ENCODE data around the gene TAS2R30. TPM values are rescaled to one million over a fixed set of nuclear protein-coding genes. Genes with fewer than 3 reads are reported as not detected.
"Not testable (repeated sequence)": the region's sequence is repeated elsewhere in the genome, so short reads cannot be mapped to it uniquely, and the experiment has no call there.

TAS2R30 gene
- total RNA-seq, 1 donor from 2014 or later = 1.9 TPM

- H3K4me1 Mint-ChIP-seq = no peaks in the 10 kb centered on the region
- H3K4me3 Mint-ChIP-seq = no peak overlapping the region
- TF ChIP-seq, protein P1, sequence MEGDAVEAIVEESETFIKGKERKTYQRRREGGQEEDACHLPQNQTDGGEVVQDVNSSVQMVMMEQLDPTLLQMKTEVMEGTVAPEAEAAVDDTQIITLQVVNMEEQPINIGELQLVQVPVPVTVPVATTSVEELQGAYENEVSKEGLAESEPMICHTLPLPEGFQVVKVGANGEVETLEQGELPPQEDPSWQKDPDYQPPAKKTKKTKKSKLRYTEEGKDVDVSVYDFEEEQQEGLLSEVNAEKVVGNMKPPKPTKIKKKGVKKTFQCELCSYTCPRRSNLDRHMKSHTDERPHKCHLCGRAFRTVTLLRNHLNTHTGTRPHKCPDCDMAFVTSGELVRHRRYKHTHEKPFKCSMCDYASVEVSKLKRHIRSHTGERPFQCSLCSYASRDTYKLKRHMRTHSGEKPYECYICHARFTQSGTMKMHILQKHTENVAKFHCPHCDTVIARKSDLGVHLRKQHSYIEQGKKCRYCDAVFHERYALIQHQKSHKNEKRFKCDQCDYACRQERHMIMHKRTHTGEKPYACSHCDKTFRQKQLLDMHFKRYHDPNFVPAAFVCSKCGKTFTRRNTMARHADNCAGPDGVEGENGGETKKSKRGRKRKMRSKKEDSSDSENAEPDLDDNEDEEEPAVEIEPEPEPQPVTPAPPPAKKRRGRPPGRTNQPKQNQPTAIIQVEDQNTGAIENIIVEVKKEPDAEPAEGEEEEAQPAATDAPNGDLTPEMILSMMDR (conservative IDR thresholded peaks at IDR 0.05) = no peak
- peaks cover 57% of the 10 kb centered on the region for H3K36me3 Mint-ChIP-seq (ENCODE audit: low read depth)
- no peaks in the 10 kb centered on the region for H3K27me3 Mint-ChIP-seq (ENCODE audit: low read depth)
- DNase-seq (ENCODE audit: low read depth, low spot score) = no peak
- H3K9me3 Mint-ChIP-seq = peaks cover 13% of the 10 kb centered on the region
- H3K27ac Mint-ChIP-seq (ENCODE audit: unreplicated experiment) = no peak overlapping the region
Observed at GRCh38 chr12:11105546-11105945, 28.9 kb downstream of the TAS2R30 start.

- H3K27ac Mint-ChIP-seq (ENCODE audit: unreplicated experiment) = not testable (repeated sequence)
Observed at GRCh38 chr12:11094910-11095309, 39.5 kb downstream of the TAS2R30 start.

DNA sequence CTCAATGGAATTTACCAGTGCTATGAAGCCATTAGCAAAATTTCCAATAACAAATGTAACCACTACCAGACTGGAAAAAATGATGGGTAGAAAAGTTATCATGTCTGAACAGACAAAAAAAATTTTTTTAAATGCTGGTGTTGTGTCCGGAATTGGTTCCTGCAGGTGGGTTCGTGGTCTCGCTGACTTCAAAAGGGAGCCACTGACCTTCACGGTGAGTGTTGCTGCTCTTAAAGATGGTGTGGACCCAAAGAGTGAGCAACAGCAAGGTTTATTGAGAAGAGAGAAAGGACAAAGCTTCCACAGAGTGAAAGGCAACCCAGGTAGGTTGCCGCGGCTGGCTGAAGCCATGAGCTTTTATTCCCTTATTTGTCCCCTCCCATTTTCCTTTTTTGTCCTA is 42.3 kb downstream of the TAS2R30 start, which contains the start of gene TAS2R43:
TAS2R43 (minus strand) TSS at position 186 of the 400 bp plus-strand sequence; CDS start at position 102, 84 bp downstream.
- TF ChIP-seq, protein P1 (conservative IDR thresholded peaks at IDR 0.05) = no peak
- no peaks in the 10 kb centered on the region for H3K27me3 Mint-ChIP-seq (ENCODE audit: low read depth)
- H3K27ac Mint-ChIP-seq (ENCODE audit: unreplicated experiment) = no peak within 1 kb of the TSS
- H3K9me3 Mint-ChIP-seq = no peaks in the 10 kb centered on the region
- DNase-seq (ENCODE audit: low read depth, low spot score) = no peak
- no peak within 1 kb of the TSS for H3K4me3 Mint-ChIP-seq
- peaks cover 16% of the 10 kb centered on the region for H3K36me3 Mint-ChIP-seq (ENCODE audit: low read depth)
- H3K4me1 Mint-ChIP-seq = no peaks in the 10 kb centered on the region

More at GRCh38 chr12:11094910-11095309, 39.5 kb downstream of the TAS2R30 start:
- H3K27me3 Mint-ChIP-seq (ENCODE audit: low read depth); H3K4me3 Mint-ChIP-seq; H3K4me1 Mint-ChIP-seq; DNase-seq (ENCODE audit: low read depth, low spot score); H3K9me3 Mint-ChIP-seq: not testable (repeated sequence)
- H3K36me3 Mint-ChIP-seq (ENCODE audit: low read depth) = peaks cover 29% of the 10 kb centered on the region

GRCh38 chr12:11089246-11089645 is 45.2 kb downstream of the TAS2R30 start:
- Mint-ChIP-seq H3K9me3 (no peaks in the 10 kb centered on the region), H3K4me3 (no peak overlapping the region), H3K36me3 (ENCODE audit: low read depth) (peaks cover 15% of the 10 kb centered on the region), H3K4me1 (no peaks in the 10 kb centered on the region), H3K27ac (ENCODE audit: unreplicated experiment) (no peak overlapping the region), H3K27me3 (ENCODE audit: low read depth) (no peaks in the 10 kb centered on the region)
- DNase-seq (ENCODE audit: low read depth, low spot score) = no peak
- TF ChIP-seq, protein P1 (conservative IDR thresholded peaks at IDR 0.05) = no peak

- H3K9me3 Mint-ChIP-seq = peaks cover 7% of the 10 kb centered on the region
- H3K27ac Mint-ChIP-seq (ENCODE audit: unreplicated experiment) = no peak overlapping the region
- H3K4me3 Mint-ChIP-seq = no peak overlapping the region
- H3K27me3 Mint-ChIP-seq (ENCODE audit: low read depth) = no peaks in the 10 kb centered on the region
- H3K4me1 Mint-ChIP-seq = no peaks in the 10 kb centered on the region
- no peak for DNase-seq (ENCODE audit: low read depth, low spot score)
- H3K36me3 Mint-ChIP-seq (ENCODE audit: low read depth) = peaks cover 12% of the 10 kb centered on the region
- TF ChIP-seq, protein P1 (conservative IDR thresholded peaks at IDR 0.05) = no peak
Observed at GRCh38 chr12:11085419-11085818, 49.0 kb downstream of the TAS2R30 start.

Other genes starting within 250 kb of the TAS2R30 start
- gene TAS2R13, start 225.1 kb downstream of the TAS2R30 start, total RNA-seq = 1.0 and 1.1 TPM in 2 replicates
- gene PRH2, start 205.4 kb downstream of the TAS2R30 start, total RNA-seq = not detected in 2 replicates
- gene TAS2R14, start 195.4 kb downstream of the TAS2R30 start, total RNA-seq = 1.7 and 2.1 TPM in 2 replicates
- 1.0 and 1.3 TPM in 2 replicates for gene TAS2R50, start 147.7 kb downstream of the TAS2R30 start, total RNA-seq
- gene TAS2R20, start 136.3 kb downstream of the TAS2R30 start, total RNA-seq = 1.1 TPM in 2 replicates
- gene TAS2R19, start 112.0 kb downstream of the TAS2R30 start, total RNA-seq = 2.8 and 3.3 TPM in 2 replicates
- 2.1 and 2.5 TPM in 2 replicates for gene TAS2R31, start 103.2 kb downstream of the TAS2R30 start, total RNA-seq
- gene TAS2R46, start 72.3 kb downstream of the TAS2R30 start, total RNA-seq = 0.43 and 0.89 TPM in 2 replicates
- gene TAS2R43, start 42.3 kb downstream of the TAS2R30 start, total RNA-seq = 0.30 and 0.47 TPM in 2 replicates
- gene SMIM10L1, start 36.5 kb upstream of the TAS2R30 start, total RNA-seq = 16.9 and 17.8 TPM in 2 replicates
- not detected in 2 replicates for gene TAS2R42, start 52.3 kb upstream of the TAS2R30 start, total RNA-seq
- gene PRB3, start 135.1 kb upstream of the TAS2R30 start, total RNA-seq = not detected in 2 replicates
- gene PRB4, start 175.8 kb upstream of the TAS2R30 start, total RNA-seq = not detected in 2 replicates